Measurements from ENCODE around the gene AKIRIN1. TPM values are rescaled to one million over a fixed set of nuclear protein-coding genes. Genes with fewer than 3 reads are reported as not detected.
A peak's percentile ranks its signal among the peaks of the same experiment; 100 is the strongest.

AKIRIN1 gene
- total RNA-seq, 5 donors from 2014 or later (not counting 1 experiment from before 2014, with no cell fraction given) = 62.7 to 79.8 (median 72.7) TPM

DNA sequence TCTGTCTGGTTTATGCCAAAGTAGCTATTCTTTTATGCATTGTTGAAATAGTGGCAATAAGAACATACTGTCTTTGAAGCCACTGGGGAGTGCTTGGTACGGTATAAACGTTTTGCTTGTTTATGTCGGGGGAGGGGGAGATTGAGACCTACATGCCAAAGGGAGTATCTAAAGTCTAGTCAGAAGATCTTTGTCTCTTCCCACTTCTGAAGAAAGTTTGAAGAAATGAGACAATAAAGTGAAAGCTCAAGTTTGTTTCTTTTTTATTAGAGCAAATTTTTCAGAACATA, 6.8 kb downstream of the AKIRIN1 start:
- peak overlapping the region in 1 of 2 donors; percentile 6 for H3K4me3 ChIP-seq (ENCODE audit: control insufficient read depth in 1 of 2, extremely low read depth in 1 of 2, low read length in 1 of 2)
- peak overlapping the region; percentile 60 to 76 (median 63) for H3K4me3 Mint-ChIP-seq
- H3K27me3 Mint-ChIP-seq = no peaks in the 10 kb centered on the region
- ChIA-PET POLR2A (interaction anchor here (0.6 to 1.0 kb wide), 2 partner anchors 29 to 184 kb away, joined by 3 to 5 read pairs; partner anchors contain the start of gene NDUFS5 (in 1 of the 2)), CTCF (interaction anchor here (0.6 to 1.2 kb wide), 4 partner anchors 9 to 261 kb away, joined by 3 to 5 read pairs (median 4); no protein-coding TSS in a partner anchor)
- peak in 1 of 35 experiments; percentile 19 for DNase-seq
- peaks cover 56 to 74% (median 67%) of the 10 kb centered on the region in 3 donors for H3K4me1 Mint-ChIP-seq
- peaks cover 17 to 52% of the 10 kb centered on the region in 2 donors for H3K36me3 ChIP-seq (ENCODE audit: control insufficient read depth in 2 of 2, extremely low read depth in 1 of 2, insufficient read depth in 1 of 2, low read length in 1 of 2)
- no peaks in the 10 kb centered on the region for H3K9me3 Mint-ChIP-seq
- ATAC-seq (replicated peaks in 1 of 4) = peak in 2 of 4 experiments; percentile 36 to 53
- peak overlapping the region; percentile 59 for H3K27ac ChIP-seq (ENCODE audit: low read length)
- H3K9me3 ChIP-seq = no peaks in the 10 kb centered on the region
- H3K27ac Mint-ChIP-seq = peak overlapping the region; percentile 93 to 96
- peaks cover 42% of the 10 kb centered on the region for H3K36me3 Mint-ChIP-seq
- WGBS (ENCODE audit: insufficient coverage) = no CpG with 5 or more reads among the region's 3 CpGs
- peaks cover 23 to 47% of the 10 kb centered on the region in 2 experiments for H3K4me1 ChIP-seq (ENCODE audit: control insufficient read depth in 1 of 2, extremely low read depth in 1 of 2, insufficient read depth in 2 of 2, low read length in 2 of 2)
- H3K27me3 ChIP-seq (replicated peaks in 1 of 2; ENCODE audit: control insufficient read depth in 2 of 2, extremely low read depth in 1 of 2, insufficient read depth in 2 of 2, low read length in 1 of 2) = no peaks in the 10 kb centered on the region

DNA sequence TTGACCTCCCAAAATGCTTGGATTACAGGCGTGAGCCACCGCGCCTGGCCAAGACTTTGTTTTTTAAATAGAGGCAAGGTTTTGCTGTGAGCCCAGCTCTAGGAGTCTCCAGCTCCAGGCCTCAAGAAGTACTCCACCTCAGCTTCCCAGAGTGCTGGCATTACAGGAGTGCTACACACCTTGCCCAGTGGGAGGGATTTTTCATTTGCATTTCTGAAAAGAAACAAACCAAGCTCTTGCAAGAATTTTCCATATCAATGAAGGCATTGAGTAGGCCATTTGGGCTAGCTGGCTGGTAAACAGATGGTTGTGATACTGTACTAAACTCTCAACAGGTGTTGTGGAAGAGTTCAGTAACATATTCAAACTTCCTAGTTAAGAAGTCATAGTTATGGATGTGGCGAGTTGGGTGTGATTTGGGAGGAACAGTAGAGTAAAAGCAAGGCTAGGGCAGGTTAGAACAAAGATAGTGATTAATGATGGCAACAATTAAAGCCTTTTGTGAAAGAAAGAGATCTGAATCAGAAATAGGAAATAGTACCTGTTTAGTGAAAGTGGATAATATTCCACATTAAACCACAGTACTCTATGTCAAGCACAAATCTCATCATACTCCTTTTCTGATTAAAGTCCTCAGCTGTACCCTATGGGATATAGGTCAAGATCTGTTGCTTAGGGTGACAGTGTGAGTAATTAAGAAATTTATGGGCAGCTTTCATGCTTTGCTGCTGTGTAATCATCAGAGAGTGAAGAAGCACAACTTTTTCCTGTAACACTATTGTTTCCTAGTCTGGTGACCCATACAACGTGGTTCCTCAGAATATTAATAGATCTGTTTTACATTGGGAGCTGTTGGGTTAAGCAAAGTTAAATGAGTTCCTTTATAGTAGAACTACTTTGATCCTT, 10.7 kb downstream of the AKIRIN1 start:
- no peaks in the 10 kb centered on the region for H3K9me3 ChIP-seq
- ChIA-PET CTCF (interaction anchor here in 1 of 2 donors (0.6 kb wide), 1 partner anchor 114 kb away, joined by 3 read pairs; no protein-coding TSS in a partner anchor), POLR2A (interaction anchor here (0.5 to 0.6 kb wide), 2 partner anchors 16 to 18 kb away, joined by 4 to 9 read pairs; no protein-coding TSS in a partner anchor)
- H3K27ac Mint-ChIP-seq = peak overlapping the region; percentile 41 to 60
- whole genome bisulfite sequencing (ENCODE audit: insufficient coverage) = no CpG with 5 or more reads among the region's 5 CpGs
- no peaks in the 10 kb centered on the region for H3K9me3 Mint-ChIP-seq
- peaks cover 22 to 44% (median 39%) of the 10 kb centered on the region in 3 donors for H3K4me1 Mint-ChIP-seq
- no peak overlapping the region for H3K4me3 ChIP-seq (ENCODE audit: control insufficient read depth in 1 of 2, extremely low read depth in 1 of 2, low read length in 1 of 2)
- H3K36me3 ChIP-seq (ENCODE audit: control insufficient read depth in 2 of 2, extremely low read depth in 1 of 2, insufficient read depth in 1 of 2, low read length in 1 of 2) = peaks cover 10 to 86% of the 10 kb centered on the region in 2 donors
- no peak overlapping the region for H3K4me3 Mint-ChIP-seq
- H3K27me3 ChIP-seq (replicated peaks in 1 of 2; ENCODE audit: control insufficient read depth in 2 of 2, extremely low read depth in 1 of 2, insufficient read depth in 2 of 2, low read length in 1 of 2) = no peaks in the 10 kb centered on the region
- no peaks in the 10 kb centered on the region for H3K27me3 Mint-ChIP-seq
- peaks cover 51% of the 10 kb centered on the region for H3K36me3 Mint-ChIP-seq
- ATAC-seq (replicated peaks in 1 of 4) = no peak
- DNase-seq = no peak
- peaks cover 13% of the 10 kb centered on the region in 2 experiments for H3K4me1 ChIP-seq (ENCODE audit: control insufficient read depth in 1 of 2, extremely low read depth in 1 of 2, insufficient read depth in 2 of 2, low read length in 2 of 2)
- no peak overlapping the region for H3K27ac ChIP-seq (ENCODE audit: low read length)

DNA sequence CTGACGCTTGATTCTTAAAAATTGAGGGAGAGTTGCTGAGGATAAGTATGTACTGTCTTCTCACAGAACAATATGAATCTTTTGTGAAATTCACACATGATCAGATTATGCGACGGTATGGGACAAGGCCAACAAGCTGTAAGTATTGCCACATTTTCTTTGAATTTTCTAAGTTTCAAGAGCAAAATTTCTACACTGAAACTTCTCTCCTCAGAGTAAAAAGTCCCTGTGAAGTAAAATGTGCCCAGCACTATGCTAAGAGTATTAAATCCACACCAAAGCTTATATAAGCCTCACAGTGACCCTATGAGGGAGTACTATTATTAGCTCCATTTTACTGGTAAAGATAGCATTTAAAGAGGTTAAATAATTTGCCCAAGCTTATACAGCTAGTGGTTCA, 12.2 kb downstream of the AKIRIN1 start:
- WGBS (ENCODE audit: insufficient coverage) = no CpG with 5 or more reads among the region's 3 CpGs
- H3K36me3 Mint-ChIP-seq = peaks cover 49% of the 10 kb centered on the region
- H3K27me3 Mint-ChIP-seq = no peaks in the 10 kb centered on the region
- H3K4me3 Mint-ChIP-seq = no peak overlapping the region
- H3K36me3 ChIP-seq (ENCODE audit: control insufficient read depth in 2 of 2, extremely low read depth in 1 of 2, insufficient read depth in 1 of 2, low read length in 1 of 2) = peaks cover 13 to 90% of the 10 kb centered on the region in 2 donors
- peak overlapping the region; percentile 13 to 50 for H3K27ac Mint-ChIP-seq
- H3K27me3 ChIP-seq (replicated peaks in 1 of 2; ENCODE audit: control insufficient read depth in 2 of 2, extremely low read depth in 1 of 2, insufficient read depth in 2 of 2, low read length in 1 of 2) = no peaks in the 10 kb centered on the region
- no peak overlapping the region for H3K4me3 ChIP-seq (ENCODE audit: control insufficient read depth in 1 of 2, extremely low read depth in 1 of 2, low read length in 1 of 2)
- ATAC-seq (replicated peaks in 1 of 4) (no peak), DNase-seq (no peak)
- peaks cover 2 to 4% of the 10 kb centered on the region in 2 experiments for H3K4me1 ChIP-seq (ENCODE audit: control insufficient read depth in 1 of 2, extremely low read depth in 1 of 2, insufficient read depth in 2 of 2, low read length in 2 of 2)
- CTCF ChIA-PET = interaction anchor here in 1 of 2 donors (0.6 kb wide), 1 partner anchor 46 kb away, joined by 5 read pairs; no protein-coding TSS in a partner anchor
- H3K27ac ChIP-seq (ENCODE audit: low read length) = peak overlapping the region; percentile 7
- H3K9me3 Mint-ChIP-seq = no peaks in the 10 kb centered on the region
- no peaks in the 10 kb centered on the region for H3K9me3 ChIP-seq
- POLR2A ChIA-PET = interaction anchor here in 1 of 2 donors (0.6 to 0.7 kb wide), 2 partner anchors 31 to 56 kb away, joined by 3 to 6 read pairs; no protein-coding TSS in a partner anchor
- peaks cover 9 to 29% (median 24%) of the 10 kb centered on the region in 3 donors for H3K4me1 Mint-ChIP-seq

DNA sequence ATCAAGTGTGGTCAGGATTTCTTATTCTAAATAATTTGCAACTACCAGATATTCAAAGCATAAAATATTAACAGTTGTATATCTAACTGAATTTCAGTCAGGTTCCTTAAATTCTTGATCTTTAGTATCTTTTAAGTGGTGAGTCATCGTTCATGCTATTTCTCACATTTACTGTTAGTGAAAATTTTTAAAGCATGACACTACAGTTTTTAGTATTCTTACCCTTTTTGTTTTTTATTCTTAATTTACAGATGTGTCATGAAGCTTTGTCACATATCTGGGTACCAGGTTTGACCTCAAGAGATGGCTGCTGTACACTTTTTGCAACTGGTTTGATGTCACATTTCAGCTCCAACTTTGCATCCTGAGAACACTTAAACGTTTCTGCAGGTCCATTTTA, 12.7 kb downstream of the AKIRIN1 start:
- Mint-ChIP-seq H3K4me3 (no peak overlapping the region), H3K27ac (peak overlapping the region in 1 of 2 donors; percentile 17), H3K9me3 (no peaks in the 10 kb centered on the region), H3K4me1 (peaks cover 8 to 27% (median 23%) of the 10 kb centered on the region in 3 donors), H3K27me3 (no peaks in the 10 kb centered on the region), H3K36me3 (peaks cover 52% of the 10 kb centered on the region)
- ATAC-seq (replicated peaks in 1 of 4) (no peak), DNase-seq (no peak)
- H3K4me1 ChIP-seq (ENCODE audit: control insufficient read depth in 1 of 2, extremely low read depth in 1 of 2, insufficient read depth in 2 of 2, low read length in 2 of 2) = peaks cover 0 to 2% of the 10 kb centered on the region in 2 experiments
- no peaks in the 10 kb centered on the region for H3K27me3 ChIP-seq (replicated peaks in 1 of 2; ENCODE audit: control insufficient read depth in 2 of 2, extremely low read depth in 1 of 2, insufficient read depth in 2 of 2, low read length in 1 of 2)
- POLR2A ChIA-PET = no interaction called here
- no peak overlapping the region for H3K4me3 ChIP-seq (ENCODE audit: control insufficient read depth in 1 of 2, extremely low read depth in 1 of 2, low read length in 1 of 2)
- no peaks in the 10 kb centered on the region for H3K9me3 ChIP-seq
- CTCF ChIA-PET = interaction anchor here in 1 of 2 donors (0.6 kb wide), 1 partner anchor 45 kb away, joined by 5 read pairs; no protein-coding TSS in a partner anchor
- peak overlapping the region; percentile 7 for H3K27ac ChIP-seq (ENCODE audit: low read length)
- H3K36me3 ChIP-seq (ENCODE audit: control insufficient read depth in 2 of 2, extremely low read depth in 1 of 2, insufficient read depth in 1 of 2, low read length in 1 of 2) = peaks cover 8 to 86% of the 10 kb centered on the region in 2 donors
- WGBS (ENCODE audit: insufficient coverage) = 30% methylated on average over 1 of the region's 2 CpGs

DNA sequence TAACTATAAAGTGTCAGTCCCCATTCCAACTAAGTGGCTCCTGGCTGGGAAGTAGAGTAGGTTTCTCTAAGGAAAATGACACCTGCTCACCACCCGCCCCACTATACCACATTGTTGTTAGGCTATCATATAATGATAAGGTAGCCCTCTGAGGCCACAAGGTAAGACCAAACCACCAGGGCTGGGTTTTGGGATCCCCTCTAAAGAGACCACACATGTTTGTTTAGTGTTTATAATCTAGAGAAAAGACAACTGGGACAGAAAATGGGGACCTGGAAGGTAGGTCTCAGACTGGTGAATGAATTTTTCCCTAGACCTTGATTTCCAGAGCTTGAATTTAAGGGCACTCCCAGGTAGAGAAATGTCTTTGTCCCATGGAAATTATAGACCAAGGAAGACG, 15.2 kb downstream of the AKIRIN1 start:
- peaks cover 0 to 17% (median 13%) of the 10 kb centered on the region in 3 donors for H3K4me1 Mint-ChIP-seq
- H3K9me3 Mint-ChIP-seq = no peaks in the 10 kb centered on the region
- Histone ChIP-seq H3K4me1 (ENCODE audit: control insufficient read depth in 1 of 2, extremely low read depth in 1 of 2, insufficient read depth in 2 of 2, low read length in 2 of 2) (no peaks in the 10 kb centered on the region), H3K27ac (ENCODE audit: low read length) (no peak overlapping the region), H3K9me3 (no peaks in the 10 kb centered on the region), H3K36me3 (ENCODE audit: control insufficient read depth in 2 of 2, extremely low read depth in 1 of 2, insufficient read depth in 1 of 2, low read length in 1 of 2) (peaks cover 11 to 63% of the 10 kb centered on the region in 2 donors), H3K4me3 (ENCODE audit: control insufficient read depth in 1 of 2, extremely low read depth in 1 of 2, low read length in 1 of 2) (no peak overlapping the region), H3K27me3 (replicated peaks in 1 of 2; ENCODE audit: control insufficient read depth in 2 of 2, extremely low read depth in 1 of 2, insufficient read depth in 2 of 2, low read length in 1 of 2) (no peaks in the 10 kb centered on the region)
- no peaks in the 10 kb centered on the region for H3K27me3 Mint-ChIP-seq
- peak overlapping the region; percentile 28 to 36 for H3K27ac Mint-ChIP-seq
- WGBS (ENCODE audit: insufficient coverage) = no CpG with 5 or more reads among the region's 2 CpGs
- no peak overlapping the region for H3K4me3 Mint-ChIP-seq
- DNase-seq (no peak), ATAC-seq (replicated peaks in 1 of 4) (no peak)
- CTCF ChIA-PET = interaction anchor here in 1 of 2 donors (0.7 kb wide), 1 partner anchor 9 kb away, joined by 5 read pairs; no protein-coding TSS in a partner anchor
- peaks cover 43% of the 10 kb centered on the region for H3K36me3 Mint-ChIP-seq
- POLR2A ChIA-PET = interaction anchor here in 1 of 2 donors (0.5 to 0.6 kb wide), 2 partner anchors 446 to 685 kb away, joined by 3 read pairs; partner anchors contain the start of gene HPCAL4

All from T-cell (primary cell).